GM18498 (cell line): Measurements from ENCODE around the gene CLPX.
"Not testable (repeated sequence)": the region's sequence is repeated elsewhere in the genome, so short reads cannot be mapped to it uniquely, and the experiment has no call there.

ENCODE experiments used
- ATAC-seq: cut with Tn5 transposase; IDR thresholded peaks from one replicate; pipeline ENCODE4 v1.9.1; 2021; ENCODE audit warnings: mild to moderate bottlenecking, moderate library complexity; ENCODE audit not compliant: unreplicated experiment

Gene CLPX

GRCh38 chr15:65105038-65105437 is 80.1 kb downstream of the CLPX start:
- no peak for ATAC-seq

GRCh38 chr15:65102912-65103311 is 82.2 kb downstream of the CLPX start:
- no peak for ATAC-seq

DNA sequence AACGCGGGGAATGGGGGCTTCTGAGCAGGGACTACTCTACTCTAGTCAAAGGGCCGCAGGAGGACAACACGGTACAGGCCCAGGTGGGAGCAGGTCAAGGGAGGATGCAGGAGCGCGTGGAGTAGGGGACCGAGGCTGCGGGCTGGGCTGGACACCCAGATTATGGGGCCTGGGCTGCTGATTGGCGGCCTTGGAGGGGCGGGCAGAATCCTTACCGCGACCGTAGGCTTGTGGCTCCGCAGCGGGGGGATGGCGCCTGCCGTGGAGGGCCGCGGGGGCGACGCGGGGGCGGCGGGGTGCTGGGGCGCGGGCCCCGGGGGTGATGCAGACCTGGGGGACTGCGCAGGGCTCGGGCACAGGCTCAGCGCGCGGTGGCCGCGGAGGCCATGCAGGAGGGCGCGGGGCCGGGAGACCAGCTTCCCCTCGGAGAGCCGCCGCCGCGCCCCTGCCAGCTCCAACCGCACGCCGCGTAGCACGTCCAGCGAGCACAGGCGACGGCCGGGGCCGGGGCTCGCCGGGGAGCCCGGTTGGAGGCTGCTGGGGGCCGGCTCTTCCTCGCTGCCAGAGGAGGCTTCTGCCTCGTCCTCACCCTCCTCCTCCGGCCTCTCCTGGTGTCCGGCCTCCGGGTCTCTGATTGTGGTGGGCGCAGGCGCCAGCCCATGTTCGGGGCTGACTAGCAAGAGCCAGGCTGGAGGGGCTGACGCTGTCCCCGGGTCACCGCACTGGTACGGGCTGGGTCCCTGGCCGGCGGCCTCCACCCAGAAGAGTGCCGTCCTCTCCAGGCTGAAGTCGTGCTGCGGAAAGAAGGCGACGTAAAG is 83.0 kb downstream of the CLPX start:
- no peak for ATAC-seq

DNA sequence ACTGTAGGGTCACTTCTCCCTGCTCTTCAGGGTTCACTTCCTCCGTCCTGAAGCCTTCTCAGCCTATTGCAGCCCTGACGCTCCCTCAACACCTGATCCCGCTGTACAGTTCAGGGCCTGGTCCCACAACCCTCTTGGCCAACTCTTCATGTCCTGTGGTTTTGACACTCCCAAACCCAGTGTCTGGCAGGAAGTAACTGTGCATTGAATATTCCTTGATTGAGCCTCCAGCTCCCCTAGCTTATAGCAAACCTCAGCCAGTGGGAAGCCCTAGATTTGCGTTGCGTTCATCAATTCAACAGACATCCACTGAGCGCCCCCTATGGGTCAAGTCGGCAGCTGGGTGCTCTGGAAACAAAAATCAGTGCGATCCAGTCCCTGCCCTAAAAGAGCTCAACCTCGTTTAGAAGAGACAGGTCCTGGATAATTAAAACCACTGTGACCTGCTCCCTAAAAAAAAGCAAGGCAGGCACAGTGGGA is 83.7 kb downstream of the CLPX start:
- no peak for ATAC-seq

DNA sequence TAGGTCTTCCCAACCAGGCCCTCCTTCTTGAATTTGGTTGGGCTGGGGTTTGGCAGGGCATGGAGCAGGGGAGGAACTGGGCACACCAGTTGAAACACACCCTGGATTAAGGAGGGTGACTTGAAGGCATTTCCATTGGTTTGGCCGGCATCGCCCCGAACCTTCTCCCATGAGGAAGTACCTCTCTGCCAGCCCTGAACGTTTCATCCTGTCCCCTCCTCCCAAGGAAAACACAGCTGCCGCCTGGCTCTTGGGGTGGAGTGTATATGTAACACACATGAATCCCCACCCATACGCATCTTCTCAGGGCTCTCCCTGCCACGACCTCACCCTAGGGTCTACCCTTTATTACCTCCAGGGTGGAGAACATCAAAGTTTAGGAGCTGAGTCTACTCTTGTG is 84.7 kb downstream of the CLPX start:
- ATAC-seq, result no peak

GRCh38 chr15:65099801-65100200 is 85.3 kb downstream of the CLPX start:
- ATAC-seq, result not testable (repeated sequence)

GRCh38 chr15:65099336-65099735 is 85.8 kb downstream of the CLPX start:
- ATAC-seq, result no peak
